Fibroblast of lung (primary cell): ENCODE data around the gene NDC80. TPM values are rescaled to one million over a fixed set of nuclear protein-coding genes. Genes with fewer than 3 reads are reported as not detected.

Experiments used
- DNase-seq, 2 donors: peaks; one replicate each; pipeline versions ENCODE4 v3.0.0 to v3.0.0-alpha.2; 2010; ENCODE audit warnings: low read depth in 2 of 2
- H2AFZ ChIP-seq: 2 replicates; pipeline ENCODE4 v1.5.1; 2012; ENCODE audit warnings: low read length, control low read depth, inconsistent platforms
- H3K27ac ChIP-seq: 2 replicates; pipeline ENCODE4 v1.5.1; 2011; ENCODE audit warnings: low read length, control low read depth; ENCODE audit not compliant: insufficient read depth
- H3K27me3 ChIP-seq: 2 replicates; pipeline ENCODE4 v1.5.1; 2011; ENCODE audit warnings: mild to moderate bottlenecking, low read length; ENCODE audit not compliant: control insufficient read depth, insufficient read depth
- H3K36me3 ChIP-seq: 2 replicates; pipeline ENCODE4 v1.5.1; 2011; ENCODE audit warnings: low read length; ENCODE audit not compliant: control insufficient read depth, insufficient read depth
- H3K4me1 ChIP-seq: 2 replicates; pipeline ENCODE4 v1.5.1; 2011; ENCODE audit warnings: low read length; ENCODE audit not compliant: control insufficient read depth, insufficient read depth; ENCODE audit errors: extremely low read depth
- H3K4me2 ChIP-seq: 2 replicates; pipeline ENCODE4 v1.5.1; 2011; ENCODE audit warnings: low read length, control low read depth; ENCODE audit not compliant: insufficient read depth; ENCODE audit errors: extremely low read depth
- H3K4me3 ChIP-seq, 4 experiments: fragments of 200-600 bp in 1 of 4; sonication (generic) in 1 of 4; replicated peaks in 1 of 4; 2 replicates each; pipeline ENCODE4 v1.5.1; 2011 to 2016; ENCODE audit warnings: low read length in 4 of 4, low read depth in 3 of 4, mild to moderate bottlenecking in 3 of 4, control low read depth in 2 of 4, inconsistent platforms in 1 of 4, mixed read lengths in 1 of 4; ENCODE audit not compliant: insufficient read depth in 1 of 4; ENCODE audit errors: control extremely low read depth in 1 of 4
- H3K79me2 ChIP-seq: 2 replicates; pipeline ENCODE4 v1.5.1; 2012; ENCODE audit warnings: mild to moderate bottlenecking, low read length, inconsistent platforms; ENCODE audit not compliant: control insufficient read depth, insufficient read depth
- H3K9ac ChIP-seq: 2 replicates; pipeline ENCODE4 v1.5.1; 2011; ENCODE audit warnings: mild to moderate bottlenecking, low read length, control low read depth; ENCODE audit not compliant: insufficient read depth
- H3K9me3 ChIP-seq: 2 replicates; pipeline ENCODE4 v1.5.1; 2012; ENCODE audit warnings: low read depth, low read length; ENCODE audit not compliant: control insufficient read depth, insufficient read depth
- H4K20me1 ChIP-seq: 2 replicates; pipeline ENCODE4 v1.5.1; 2011; ENCODE audit warnings: low read length; ENCODE audit not compliant: control insufficient read depth, insufficient read depth; ENCODE audit errors: extremely low read depth
- CTCF ChIP-seq, 2 donors: IDR thresholded peaks in 1 of 2; conservative IDR thresholded peaks in 1 of 2; 1 replicate in 1 of 2; 2 replicates in 1 of 2; pipeline ENCODE4 v1.5.1; 2011 to 2012; ENCODE audit warnings: low read length in 2 of 2, control low read depth in 1 of 2, inconsistent platforms in 1 of 2, low read depth in 1 of 2, mild to moderate bottlenecking in 1 of 2
- EZH2 ChIP-seq: IDR thresholded peaks from 2 replicates; pipeline ENCODE4 v1.5.1; 2012; ENCODE audit warnings: low read length, control low read depth, mild to moderate bottlenecking; ENCODE audit errors: missing control alignments
- polyA plus RNA-seq, 2 donors: library from polyadenylated mRNA; depleted of rRNA in 1 of 2; stranded (reverse) in 1 of 2; unstranded in 1 of 2; fragments of >200 nt; gene quantifications; 2 replicates each; pipeline ENCODE4 v1.2.1, GENCODE V29; 2011 to 2012; ENCODE audit warnings: missing spikeins in 1 of 2
- total RNA-seq: library from RNA; depleted of rRNA; stranded (reverse); fragments of >200 nt; gene quantifications from 2 replicates; pipeline ENCODE4 v1.2.1, GENCODE V29; 2014

NDC80 gene
- total and polyA plus RNA-seq, 2 donors (not counting 1 experiment from before 2014, with no cell fraction given): 8.3 to 9.7 TPM

- Histone ChIP-seq H3K4me1 (no peaks in the 10 kb centered on the region), H3K27ac (no peak overlapping the region), H3K79me2 (no peaks in the 10 kb centered on the region), H3K9ac (no peak overlapping the region), H4K20me1 (no peaks in the 10 kb centered on the region), H3K36me3 (no peaks in the 10 kb centered on the region), H3K4me3 (no peak overlapping the region), H2AFZ (no peak overlapping the region), H3K9me3 (no peaks in the 10 kb centered on the region), H3K27me3 (no peaks in the 10 kb centered on the region), H3K4me2 (no peak overlapping the region)
- no peak for DNase-seq
- no peak for TF ChIP-seq CTCF (conservative IDR thresholded peaks at IDR 0.05 in 1 of 2, IDR thresholded peaks at IDR 0.05 in 1 of 2; ENCODE audit: low read depth in 1 of 2, low read length in 2 of 2)
- no peak for TF ChIP-seq EZH2
These were observed 21.9 kb upstream of the NDC80 start for GRCh38 chr18:2549462-2549861.

- no peak overlapping the region for H3K4me2 ChIP-seq
These were observed 19.9 kb upstream of the NDC80 start for GRCh38 chr18:2551425-2551824.

GRCh38 chr18:2554696-2555095 lies 16.7 kb upstream of the NDC80 start:
- Histone ChIP-seq H3K27ac (no peak overlapping the region), H3K9ac (no peak overlapping the region), H3K36me3 (no peaks in the 10 kb centered on the region), H3K4me3 (no peak overlapping the region), H3K79me2 (no peaks in the 10 kb centered on the region), H3K9me3 (no peaks in the 10 kb centered on the region), H4K20me1 (no peaks in the 10 kb centered on the region), H3K27me3 (no peaks in the 10 kb centered on the region), H2AFZ (no peak overlapping the region), H3K4me1 (no peaks in the 10 kb centered on the region), H3K4me2 (no peak overlapping the region)
- TF ChIP-seq CTCF (conservative IDR thresholded peaks at IDR 0.05 in 1 of 2, IDR thresholded peaks at IDR 0.05 in 1 of 2; ENCODE audit: low read depth in 1 of 2, low read length in 2 of 2) (no peak), EZH2 (no peak)
- no peak for DNase-seq

More at GRCh38 chr18:2551425-2551824, 19.9 kb upstream of the NDC80 start:
- Histone ChIP-seq H3K9ac (no peak overlapping the region), H3K36me3 (no peaks in the 10 kb centered on the region), H2AFZ (no peak overlapping the region), H3K4me3 (no peak overlapping the region), H3K27me3 (no peaks in the 10 kb centered on the region), H3K79me2 (no peaks in the 10 kb centered on the region), H4K20me1 (no peaks in the 10 kb centered on the region), H3K9me3 (no peaks in the 10 kb centered on the region), H3K4me1 (no peaks in the 10 kb centered on the region), H3K27ac (no peak overlapping the region)
- no peak for TF ChIP-seq EZH2
- no peak for DNase-seq
